HK-2 (cell line): ENCODE results near the gene PDE10A.
"Not testable (repeated sequence)": the region's sequence is repeated elsewhere in the genome, so short reads cannot be mapped to it uniquely, and the experiment has no call there.

Experiments used
- DNase-seq: peaks from one replicate; pipeline ENCODE4 v3.0.0-alpha.2; 2018; ENCODE audit not compliant: unreplicated experiment

The PDE10A gene

DNA sequence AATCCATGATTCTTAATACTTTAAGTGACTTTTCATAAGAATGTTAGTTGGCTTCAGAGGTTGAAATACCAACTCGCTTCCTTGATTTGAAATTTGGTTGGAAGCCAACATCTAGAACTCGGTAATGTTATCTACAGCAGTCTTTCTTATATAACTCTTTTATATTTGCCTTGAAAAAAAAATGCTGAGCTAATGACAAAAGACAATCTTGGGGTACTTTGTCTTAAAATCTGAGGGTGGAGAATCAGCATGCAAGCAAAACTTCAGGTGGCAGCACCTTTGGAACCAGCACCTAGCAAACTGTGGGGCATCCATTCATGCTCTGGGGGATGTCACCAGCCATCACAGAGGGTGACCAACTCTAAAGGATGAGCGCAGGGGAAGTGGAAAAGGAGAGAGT is 76.3 kb downstream of the PDE10A start:
- DNase-seq, result no peak

DNA sequence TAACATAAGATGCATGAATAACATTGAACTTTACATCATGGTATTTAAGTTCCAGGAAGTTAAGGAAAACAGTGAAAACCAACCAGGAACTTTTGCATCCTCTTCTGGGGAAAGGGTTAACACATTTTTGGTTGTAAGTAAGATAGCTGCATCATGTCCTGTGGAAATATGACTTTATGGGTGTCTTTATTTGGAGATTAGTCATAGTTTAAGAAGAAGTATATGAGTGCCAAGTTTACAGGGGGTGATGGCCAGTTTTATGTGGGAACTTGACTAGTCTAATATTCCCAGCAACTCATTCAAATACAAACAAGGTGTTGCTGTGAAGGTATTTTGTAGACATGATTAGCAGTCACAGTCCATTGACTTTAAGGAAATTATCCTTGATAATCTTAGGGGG is 78.0 kb downstream of the PDE10A start:
- DNase-seq, result no peak

DNA sequence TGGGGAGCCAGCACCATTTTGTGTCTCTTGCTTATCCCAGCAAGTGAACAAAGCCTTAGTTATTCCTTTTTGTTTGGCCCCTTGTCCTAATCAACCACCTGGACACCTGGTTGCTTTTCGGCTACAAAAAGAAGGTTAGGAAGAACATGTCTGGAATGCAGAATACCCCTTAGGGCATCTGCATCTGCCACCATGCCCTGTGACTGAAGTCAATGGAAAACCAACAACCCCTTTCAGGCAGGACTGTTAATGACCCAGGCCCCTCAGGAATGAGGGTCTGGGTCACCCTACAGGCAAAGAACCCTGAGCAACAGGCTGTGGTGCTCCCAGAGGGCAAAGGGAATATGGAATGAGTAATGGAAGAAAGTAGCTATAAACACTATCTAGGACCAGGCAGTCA is 78.5 kb downstream of the PDE10A start:
- no peak for DNase-seq

DNA sequence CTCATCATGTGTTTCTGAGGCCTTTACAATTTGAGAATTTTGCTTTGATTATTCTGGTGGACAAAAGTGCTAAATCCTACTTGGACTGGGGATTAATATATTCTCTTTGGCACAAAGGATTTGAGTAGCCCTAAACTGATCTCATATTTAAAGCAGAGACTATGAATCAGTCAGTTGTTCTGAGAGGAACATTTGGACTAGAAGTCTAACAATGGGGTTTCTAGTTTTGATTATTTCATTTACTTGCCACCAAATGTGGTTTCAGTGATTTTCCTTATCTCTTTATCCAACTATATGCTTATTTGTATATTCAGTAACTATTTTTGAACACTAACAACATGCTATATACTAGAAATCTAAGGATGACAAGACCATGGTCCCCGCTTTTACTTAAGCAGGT is 81.4 kb downstream of the PDE10A start:
- no peak for DNase-seq

DNA sequence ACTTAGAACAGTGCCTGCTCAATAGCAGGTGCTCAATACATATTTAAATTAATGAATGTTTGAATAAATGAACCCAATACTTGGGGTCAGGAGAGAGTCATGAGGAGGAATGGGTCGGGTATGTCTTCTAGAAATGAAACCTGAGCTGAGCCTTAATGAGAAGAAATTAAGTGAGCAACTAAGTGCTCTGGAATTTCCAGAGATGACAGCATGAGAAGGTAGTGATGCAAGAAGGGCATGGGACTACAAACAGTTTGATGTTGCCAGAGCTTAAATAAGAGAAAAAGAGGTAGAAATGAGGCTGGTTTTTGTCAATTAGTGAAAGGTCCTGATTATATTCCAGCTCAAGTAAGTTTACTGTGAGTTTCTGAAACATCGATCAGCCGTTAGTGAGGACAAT is 82.9 kb downstream of the PDE10A start:
- DNase-seq, result no peak

DNA sequence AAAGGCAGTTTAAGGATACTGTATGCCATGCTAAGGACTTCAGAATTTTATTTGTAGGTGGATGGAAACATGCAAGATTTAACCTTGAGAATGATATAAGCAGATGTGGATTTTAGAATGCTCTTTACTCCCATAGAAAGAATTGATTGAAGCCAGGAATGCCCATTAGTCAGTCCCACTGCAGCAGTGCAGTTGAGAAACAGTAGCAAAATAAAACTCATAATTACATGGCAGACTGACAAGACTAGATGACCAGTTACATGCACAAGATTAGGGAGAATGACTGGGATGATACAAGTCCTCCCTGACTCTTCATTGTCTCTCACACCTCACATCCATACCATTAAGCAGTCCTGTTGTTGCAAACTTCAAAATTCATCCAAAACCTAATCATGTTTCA is 83.9 kb downstream of the PDE10A start:
- DNase-seq, result no peak

DNA sequence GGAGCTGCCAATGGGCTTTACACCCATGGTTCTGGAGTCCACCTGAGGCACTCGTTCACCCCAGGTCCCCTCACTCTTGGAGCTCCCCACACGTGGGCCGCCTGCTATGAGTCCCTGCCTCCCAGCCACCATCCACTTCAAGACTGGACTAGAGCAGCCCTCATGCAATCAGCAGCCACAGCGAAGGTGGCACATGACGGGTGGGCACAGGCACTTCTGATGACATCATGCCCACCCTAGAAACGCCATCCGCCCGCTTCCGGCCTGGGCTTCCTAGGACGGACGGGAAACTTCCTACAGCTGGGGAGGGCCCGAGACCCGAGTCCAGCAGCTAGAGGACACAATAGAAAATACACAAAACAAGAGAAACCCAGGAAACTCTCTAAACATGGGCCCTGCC is 85.5 kb downstream of the PDE10A start:
- no peak for DNase-seq

DNA sequence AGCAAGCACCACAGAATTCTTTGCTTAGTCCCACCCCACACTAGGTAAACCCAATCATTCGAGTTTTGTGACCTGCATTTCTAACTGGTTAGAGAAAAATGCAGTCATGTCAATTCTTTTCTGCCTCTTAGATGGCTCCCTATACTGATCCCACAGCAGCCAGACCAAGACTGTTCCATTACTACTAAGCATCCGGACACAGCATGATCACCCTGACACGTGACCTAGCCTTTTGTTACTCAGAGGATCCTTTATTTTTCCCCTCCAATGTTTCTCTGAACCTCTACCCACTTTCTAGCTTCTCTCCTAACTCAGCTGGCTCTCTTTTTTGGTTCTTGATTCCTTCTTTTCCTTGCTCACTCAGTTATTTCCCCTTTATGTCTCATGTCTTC is 87.9 kb downstream of the PDE10A start:
- no peak for DNase-seq

DNA sequence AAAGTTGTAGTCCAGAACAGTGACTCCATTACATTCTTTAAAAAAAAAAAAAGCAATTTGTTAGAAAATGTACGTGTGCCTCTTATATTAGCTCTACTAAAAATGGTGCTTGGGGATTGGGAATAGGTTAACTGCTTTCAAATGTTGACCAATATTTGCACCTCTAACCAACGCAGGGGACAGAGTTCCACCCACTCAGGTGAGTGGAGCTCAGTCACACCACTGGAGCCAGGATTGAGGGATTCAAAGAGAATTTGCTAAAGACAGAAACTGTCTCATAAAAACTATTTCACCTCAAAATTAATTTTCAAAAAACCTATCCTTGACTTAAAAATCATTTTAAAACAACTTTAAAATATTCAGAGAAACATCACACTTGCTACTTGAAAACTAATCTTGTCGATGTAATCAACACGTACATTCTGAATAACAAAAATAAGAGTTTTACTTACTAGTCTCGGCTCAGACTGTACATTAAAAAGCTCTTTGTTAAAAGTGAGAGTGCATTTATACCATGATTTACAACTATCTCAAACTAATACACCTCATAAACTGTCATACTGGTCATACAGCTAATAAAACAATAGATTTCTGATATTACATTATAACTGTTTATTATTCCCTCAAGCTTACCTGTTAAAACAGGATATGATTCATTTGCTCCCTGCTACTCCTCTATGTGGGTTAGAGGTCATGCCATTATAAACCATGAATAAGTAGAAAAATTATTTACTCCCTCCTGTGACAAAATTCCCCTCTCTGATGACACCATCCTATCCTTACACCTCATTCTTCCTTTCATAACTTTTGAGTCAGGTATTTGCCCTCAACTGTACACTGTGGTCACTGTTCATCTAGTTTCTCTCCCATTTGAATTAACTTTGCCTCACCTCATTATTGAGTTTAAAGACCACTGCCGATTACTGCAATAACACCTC is 88.6 kb downstream of the PDE10A start:
- no peak for DNase-seq

DNA sequence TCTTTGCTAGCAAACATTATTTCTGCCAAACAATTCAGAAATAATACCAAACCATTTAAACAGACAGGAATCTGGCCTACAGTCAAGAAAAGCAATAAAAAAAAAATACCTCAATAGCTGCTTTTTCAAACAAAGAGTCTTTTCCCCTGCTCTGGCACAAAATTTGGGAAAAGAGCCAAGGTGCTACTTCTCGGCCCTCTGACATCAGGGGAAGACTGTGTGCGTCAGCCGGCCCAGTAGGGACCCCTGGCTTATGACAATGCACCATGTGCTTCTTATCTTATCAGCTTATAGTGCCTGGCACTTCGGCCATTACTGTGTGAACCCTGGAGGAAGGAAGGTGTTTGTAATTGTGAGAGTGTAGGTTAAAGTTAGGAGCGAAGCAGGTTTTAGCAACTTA is 89.4 kb downstream of the PDE10A start:
- DNase-seq, result no peak

DNA sequence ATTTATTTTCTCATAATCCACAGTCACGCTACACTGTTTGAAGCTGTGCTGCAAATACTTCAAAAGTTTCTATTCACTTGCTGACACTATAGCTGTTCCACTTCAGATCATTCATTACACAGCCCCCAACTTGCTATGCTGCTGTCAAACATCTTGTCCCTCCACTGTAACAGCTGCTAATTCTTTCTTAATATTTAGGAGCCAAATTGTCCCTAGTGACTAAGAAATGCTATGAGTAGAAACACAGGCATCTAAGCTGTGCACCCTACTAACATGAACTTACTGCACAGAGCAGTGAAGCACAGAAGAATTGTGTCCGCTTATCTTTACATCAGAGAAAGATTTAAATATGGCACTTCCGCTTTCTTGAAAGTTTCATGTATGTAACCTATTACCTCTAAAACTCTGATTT is 91.3 kb downstream of the PDE10A start:
- no peak for DNase-seq

DNA sequence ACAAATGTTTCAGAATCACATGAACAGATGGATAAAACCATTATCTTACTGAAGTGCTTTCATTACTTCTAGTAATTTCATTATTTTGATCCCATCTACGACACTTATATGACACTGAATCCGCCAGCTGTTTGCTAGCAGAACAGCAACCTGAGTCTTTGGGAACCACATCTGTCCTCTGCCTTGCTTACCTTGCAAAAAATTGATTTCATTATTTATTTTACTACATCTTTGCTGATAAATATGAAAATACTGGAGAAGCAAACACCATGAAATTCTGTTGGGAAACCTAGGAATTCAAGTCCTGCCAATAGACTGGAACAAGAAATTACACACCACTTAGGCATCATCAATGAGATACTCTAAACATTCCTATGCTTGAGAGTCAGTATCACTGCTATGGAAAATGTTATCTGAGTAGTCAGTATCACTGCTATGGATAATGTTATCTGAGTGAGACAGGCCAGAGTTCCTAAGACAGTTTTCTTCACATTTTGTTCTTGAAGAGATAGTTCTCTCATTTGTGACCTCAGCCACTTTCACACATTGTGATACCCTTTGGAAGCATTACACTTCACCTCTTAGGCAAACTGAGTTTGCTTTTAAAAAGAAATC is 91.9 kb downstream of the PDE10A start:
- no peak for DNase-seq

DNA sequence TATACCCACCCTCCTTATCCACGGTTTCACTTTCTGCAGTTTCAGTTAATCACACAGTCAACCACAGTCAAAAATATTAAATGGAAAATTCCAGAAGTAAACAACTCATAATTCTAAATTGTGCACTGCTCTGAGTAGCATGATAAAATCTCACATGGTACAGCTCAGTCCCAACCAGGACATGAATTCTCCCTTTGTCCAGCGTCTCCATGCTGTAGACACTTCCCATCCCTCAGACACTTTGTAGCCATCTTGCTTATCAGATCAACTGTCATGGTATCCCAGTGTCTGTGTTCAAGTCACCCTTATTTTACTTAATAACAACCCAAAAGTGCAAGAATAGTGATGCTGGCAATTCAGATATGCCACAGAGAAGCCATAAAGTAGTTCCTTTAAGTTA is 94.7 kb downstream of the PDE10A start:
- DNase-seq, result no peak

DNA sequence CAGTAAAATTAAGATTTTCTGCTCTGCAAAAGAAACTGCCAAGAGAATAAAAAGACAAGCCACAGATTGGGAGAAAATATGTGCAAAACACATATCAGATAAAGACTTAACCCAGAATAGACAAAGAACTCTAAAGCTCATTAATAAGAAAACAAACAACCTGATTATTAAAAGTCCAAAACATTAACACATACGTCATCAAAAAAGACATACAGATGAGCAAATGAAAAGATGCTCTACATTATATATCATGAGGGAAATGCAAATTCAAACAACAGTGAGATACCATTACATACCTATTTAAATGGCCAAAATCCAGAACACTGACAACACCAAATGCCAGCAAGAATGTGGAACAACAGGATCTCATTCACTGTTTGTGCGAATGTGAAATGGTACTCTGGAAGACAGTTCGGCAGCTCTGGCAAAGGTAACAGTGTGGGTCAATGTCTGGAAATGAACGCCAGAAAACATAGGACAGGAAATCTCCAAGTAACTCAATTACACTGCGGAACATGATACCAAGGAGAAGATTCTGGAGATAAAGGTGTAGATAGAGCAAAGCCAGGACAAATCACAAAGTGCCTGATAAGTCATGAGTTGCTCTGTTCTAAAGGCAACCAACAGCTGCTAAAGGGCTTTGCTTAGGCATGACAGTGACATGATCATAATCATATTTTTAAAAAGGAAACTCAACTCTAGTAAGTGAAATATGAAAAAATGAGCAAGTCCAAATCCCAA is 96.8 kb downstream of the PDE10A start:
- no peak for DNase-seq

DNA sequence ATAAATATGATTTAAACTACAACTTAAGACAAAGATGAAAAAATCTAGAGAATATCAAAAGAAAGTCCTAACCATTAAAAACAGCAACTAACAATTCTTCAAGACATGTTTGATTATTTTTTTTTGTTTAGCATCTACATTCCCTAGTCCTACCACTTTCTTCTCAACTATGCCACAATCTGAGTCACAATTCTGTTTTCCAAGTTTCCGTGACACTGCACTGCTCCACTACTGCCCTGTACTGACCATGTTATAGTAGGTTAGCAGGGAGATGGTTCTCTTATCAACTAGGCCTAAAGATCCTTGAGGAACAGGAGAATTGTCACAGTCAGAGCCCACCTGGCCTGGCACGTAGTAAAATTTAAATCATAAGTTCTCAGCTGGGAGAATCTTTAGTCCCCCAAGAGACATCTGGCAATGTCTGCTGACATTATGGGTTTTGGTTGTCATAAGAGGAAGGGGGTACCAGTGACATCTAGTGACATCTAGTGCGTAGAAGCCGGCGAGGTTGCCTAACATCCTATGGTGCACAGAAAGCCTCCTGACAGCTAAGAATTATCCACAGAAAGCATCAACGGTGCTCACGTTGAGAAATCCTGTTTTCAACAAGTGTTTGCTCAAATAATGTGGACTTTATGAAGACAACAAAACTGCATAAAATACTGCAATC is 100.5 kb downstream of the PDE10A start:
- no peak for DNase-seq

DNA sequence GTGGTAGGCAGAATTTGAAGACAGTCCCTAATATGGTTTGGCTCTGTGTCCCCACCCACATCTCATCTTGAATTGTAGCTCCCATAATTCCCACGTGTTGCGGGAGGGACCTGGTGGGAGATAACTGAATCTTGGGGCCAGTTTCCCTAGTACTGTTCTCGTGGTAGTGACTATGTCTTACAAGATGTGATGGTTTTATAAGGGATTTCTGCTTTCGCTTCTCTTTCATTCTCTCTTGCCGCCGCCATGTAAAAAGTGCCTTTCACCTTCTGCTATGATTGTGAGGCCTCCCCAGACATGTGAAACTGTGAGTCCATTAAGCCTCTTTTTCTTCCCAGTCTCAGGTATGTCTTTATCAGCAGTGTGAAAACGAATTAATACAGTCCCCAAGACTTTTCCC is 103.4 kb downstream of the PDE10A start:
- DNase-seq, result no peak

DNA sequence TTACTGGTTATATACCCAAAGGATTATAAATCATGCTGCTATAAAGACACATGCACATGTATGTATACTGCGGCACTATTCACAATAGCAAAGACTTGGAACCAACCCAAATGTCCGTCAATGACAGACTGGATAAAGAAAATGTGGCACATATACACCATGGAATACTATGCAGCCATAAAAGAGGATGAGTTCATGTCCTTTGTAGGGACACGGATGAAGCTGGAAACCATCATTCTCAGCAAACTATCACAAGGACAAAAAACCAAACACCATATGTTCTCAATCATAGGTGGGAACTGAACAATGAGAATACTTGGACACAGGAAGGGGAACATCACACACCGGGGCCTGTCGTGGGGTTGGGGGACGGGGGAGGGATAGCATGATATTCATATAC is 104.9 kb downstream of the PDE10A start:
- not testable (repeated sequence) for DNase-seq

DNA sequence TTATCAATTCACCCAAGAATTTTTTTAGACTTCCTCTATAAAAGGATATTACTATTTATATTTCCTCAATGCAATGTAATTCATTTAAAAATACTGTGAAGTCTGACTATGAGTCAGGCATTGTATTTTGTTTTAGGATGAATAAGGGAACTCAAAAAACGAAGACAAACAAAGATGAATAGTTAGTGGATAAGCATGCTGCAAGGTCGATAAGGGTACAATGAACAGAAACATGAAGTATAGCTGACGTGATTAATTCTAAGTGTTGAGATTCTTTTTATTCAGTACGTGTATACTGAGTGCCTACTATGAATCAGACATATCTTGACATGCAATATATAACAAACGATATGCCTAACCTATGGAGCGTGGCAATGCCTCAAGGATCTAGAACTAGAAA is 105.4 kb downstream of the PDE10A start:
- DNase-seq, result no peak

DNA sequence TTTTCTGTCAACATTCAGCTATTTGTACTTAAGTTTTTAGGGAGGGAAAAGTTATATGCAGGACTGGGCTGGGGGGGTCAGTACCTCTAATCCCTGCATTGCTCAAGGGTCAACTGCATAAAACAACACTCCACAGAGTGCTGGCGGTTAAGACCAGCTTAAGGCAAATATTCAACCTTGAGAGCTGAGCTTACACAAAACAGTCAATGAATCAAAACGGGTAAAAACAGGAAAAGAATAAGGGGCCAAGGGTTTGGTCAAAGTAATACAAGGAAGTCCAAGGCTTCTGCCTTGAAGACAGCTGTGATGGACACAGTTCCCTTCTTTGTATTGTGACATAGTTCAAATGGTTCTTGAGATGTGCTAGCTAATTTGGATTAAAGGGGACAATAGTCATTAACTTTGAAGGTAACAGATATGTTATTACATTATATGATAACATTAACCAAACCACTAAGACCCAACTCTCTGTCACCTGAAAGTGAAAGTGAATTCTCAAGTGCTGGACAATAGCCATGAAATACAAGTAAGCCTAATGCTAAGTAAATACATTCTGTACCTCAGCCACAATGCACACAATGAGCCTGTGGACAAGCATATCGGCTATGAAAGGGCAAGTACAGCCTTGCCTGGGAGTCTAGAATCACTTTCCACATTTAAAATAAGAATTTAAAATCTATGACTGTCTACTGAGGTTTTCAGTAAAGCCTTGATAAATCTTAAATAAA is 106.8 kb downstream of the PDE10A start:
- no peak for DNase-seq

DNA sequence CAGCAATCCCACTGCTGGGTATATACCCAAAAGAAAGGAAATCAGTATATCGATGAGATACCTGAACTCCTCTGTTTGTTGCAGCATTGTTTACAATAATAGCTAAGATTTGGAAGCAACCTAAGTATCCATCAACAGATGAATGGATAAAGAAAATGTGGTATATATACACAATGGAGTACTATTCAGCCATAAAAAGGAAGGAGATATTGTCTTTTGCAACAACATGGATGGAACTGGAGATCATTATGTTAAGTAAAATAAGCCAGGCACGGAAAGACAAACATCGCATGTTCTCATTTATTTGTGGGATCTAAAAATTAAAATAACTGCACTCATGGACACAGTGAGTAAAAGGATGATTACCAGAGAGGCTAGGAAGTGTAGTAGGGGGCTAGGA is 108.4 kb downstream of the PDE10A start:
- DNase-seq, result not testable (repeated sequence)

DNA sequence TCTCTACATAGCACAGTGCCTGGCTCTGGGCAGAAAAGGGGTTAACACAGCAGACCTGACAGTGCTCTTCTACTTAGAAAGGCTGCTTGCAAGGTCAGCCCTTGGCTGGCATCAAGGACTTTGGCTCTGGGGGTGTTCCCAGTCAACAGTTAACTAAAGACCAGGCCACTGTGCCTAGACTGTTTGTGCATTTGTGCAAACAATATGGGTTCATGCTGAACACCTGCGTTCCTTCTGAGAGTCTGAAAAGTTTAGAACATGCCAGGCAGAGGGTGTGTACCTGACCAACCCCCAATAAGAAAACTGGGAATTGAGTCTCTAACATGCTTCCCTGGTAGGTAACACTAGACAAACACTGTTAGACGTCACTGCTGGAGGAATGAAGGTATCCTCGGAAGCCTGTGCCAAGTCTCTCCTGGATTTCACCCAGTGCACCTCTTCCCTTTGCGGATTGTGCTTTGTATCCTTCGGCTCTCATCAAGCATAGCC is 110.7 kb downstream of the PDE10A start:
- no peak for DNase-seq
